DOHH2 (cell line): Measurements from ENCODE around the gene NRXN3.

Experiments
- H3F3A ChIP-seq: fragments of 200-600 bp; sonication (generic), shearing (Covaris generic); 2 replicates; pipeline ENCODE4 v1.6.0; 2016; ENCODE audit warnings: antibody characterized with exemption, mild to moderate bottlenecking; ENCODE audit not compliant: control insufficient read depth, insufficient read depth
- H3K27ac ChIP-seq: fragments of 200-600 bp; sonication (generic); 2 replicates; pipeline ENCODE4 v1.5.1; 2014; ENCODE audit warnings: low read depth, mild to moderate bottlenecking, low read length, moderate library complexity
- H3K27me3 ChIP-seq: fragments of 200-600 bp; sonication (generic); 2 replicates; pipeline ENCODE4 v1.6.1; 2014; ENCODE audit warnings: mild to moderate bottlenecking, low read length, mixed read lengths; ENCODE audit not compliant: control insufficient read depth
- H3K36me3 ChIP-seq: fragments of 200-600 bp; sonication (generic); 2 replicates; pipeline ENCODE4 v1.6.1; 2014; ENCODE audit warnings: mild to moderate bottlenecking, low read length, moderate library complexity, mixed read lengths; ENCODE audit not compliant: control insufficient read depth
- H3K4me1 ChIP-seq: fragments of 200-600 bp; sonication (generic); 2 replicates; pipeline ENCODE4 v1.6.1; 2014; ENCODE audit warnings: mild to moderate bottlenecking, low read length, mixed read lengths; ENCODE audit not compliant: control insufficient read depth
- H3K4me2 ChIP-seq: fragments of 200-600 bp; sonication (generic); 2 replicates; pipeline ENCODE4 v1.6.0; 2014; ENCODE audit warnings: mild to moderate bottlenecking, low read length, moderate library complexity
- H3K4me3 ChIP-seq: fragments of 200-600 bp; sonication (generic); 2 replicates; pipeline ENCODE4 v1.5.1; 2014; ENCODE audit warnings: mild to moderate bottlenecking, low read length, mixed read lengths
- H3K79me2 ChIP-seq: fragments of 200-600 bp; sonication (generic); 2 replicates; pipeline ENCODE4 v1.6.1; 2014; ENCODE audit warnings: mild to moderate bottlenecking, low read length, mixed read lengths; ENCODE audit not compliant: control insufficient read depth
- H3K9me2 ChIP-seq: fragments of 200-600 bp; sonication (generic); replicated peaks from 2 replicates; pipeline ENCODE4 v1.6.1; 2014; ENCODE audit warnings: mild to moderate bottlenecking, low read length, mixed read lengths; ENCODE audit not compliant: control insufficient read depth
- H3K9me3 ChIP-seq: fragments of 200-600 bp; sonication (generic); 2 replicates; pipeline ENCODE4 v1.6.1; 2014; ENCODE audit warnings: antibody characterized with exemption, low read length, mixed read lengths; ENCODE audit not compliant: control insufficient read depth, insufficient read depth
- H4K20me1 ChIP-seq: fragments of 200-600 bp; sonication (generic); 2 replicates; pipeline ENCODE4 v1.6.0; 2014; ENCODE audit warnings: low read depth, mild to moderate bottlenecking, antibody characterized with exemption, low read length, moderate library complexity; ENCODE audit not compliant: control insufficient read depth, insufficient read depth
- CTCF ChIP-seq: fragments of 200-600 bp; sonication (generic); IDR thresholded peaks from one replicate; pipeline ENCODE4 v1.5.1; 2014; ENCODE audit warnings: antibody characterized with exemption, mild to moderate bottlenecking, low read depth, low read length; ENCODE audit not compliant: poor library complexity, severe bottlenecking
- EZH2phosphoT487 ChIP-seq: fragments of 200-600 bp; sonication (generic); IDR thresholded peaks from 2 replicates; pipeline ENCODE4 v1.6.1; 2017; ENCODE audit warnings: borderline replicate concordance, mild to moderate bottlenecking, antibody characterized with exemption, low read length, moderate library complexity, mixed read lengths

The NRXN3 gene

GRCh38 chr14:79665556-79665955, 1495.4 kb downstream of the NRXN3 start:
- no peaks in the 10 kb centered on the region for H3K36me3 ChIP-seq
- H3K9me2 ChIP-seq: no peaks in the 10 kb centered on the region
- H3K9me3 ChIP-seq: no peaks in the 10 kb centered on the region
- no peak overlapping the region for H3K4me2 ChIP-seq
- H3K27ac ChIP-seq: no peak overlapping the region
- H3K27me3 ChIP-seq: no peaks in the 10 kb centered on the region
- H3K4me3 ChIP-seq: no peak overlapping the region
- TF ChIP-seq CTCF (no peak), EZH2phosphoT487 (no peak)
- no peaks in the 10 kb centered on the region for H4K20me1 ChIP-seq
- no peaks in the 10 kb centered on the region for H3K79me2 ChIP-seq
- no peaks in the 10 kb centered on the region for H3F3A ChIP-seq
- H3K4me1 ChIP-seq: no peaks in the 10 kb centered on the region

GRCh38 chr14:79668951-79669350, 1498.8 kb downstream of the NRXN3 start:
- Histone ChIP-seq H3K79me2 (no peaks in the 10 kb centered on the region), H3K9me3 (no peaks in the 10 kb centered on the region), H4K20me1 (no peaks in the 10 kb centered on the region), H3K27ac (no peak overlapping the region), H3K4me2 (no peak overlapping the region), H3K4me1 (no peaks in the 10 kb centered on the region), H3K27me3 (no peaks in the 10 kb centered on the region), H3K4me3 (no peak overlapping the region), H3K36me3 (no peaks in the 10 kb centered on the region), H3F3A (no peaks in the 10 kb centered on the region), H3K9me2 (no peaks in the 10 kb centered on the region)
- no peak for TF ChIP-seq CTCF
- TF ChIP-seq EZH2phosphoT487: no peak

- no peak overlapping the region for H3K27ac ChIP-seq
- H3K9me3 ChIP-seq: no peaks in the 10 kb centered on the region
- H3K4me3 ChIP-seq: no peak overlapping the region
- H4K20me1 ChIP-seq: no peaks in the 10 kb centered on the region
- H3F3A ChIP-seq: no peaks in the 10 kb centered on the region
- H3K9me2 ChIP-seq: no peaks in the 10 kb centered on the region
- H3K4me1 ChIP-seq: no peaks in the 10 kb centered on the region
- no peaks in the 10 kb centered on the region for H3K27me3 ChIP-seq
- H3K4me2 ChIP-seq: no peak overlapping the region
- no peaks in the 10 kb centered on the region for H3K79me2 ChIP-seq
- no peaks in the 10 kb centered on the region for H3K36me3 ChIP-seq
- TF ChIP-seq CTCF (no peak), EZH2phosphoT487 (no peak)
These were observed 1500.6 kb downstream of the NRXN3 start for GRCh38 chr14:79670811-79671210.

GRCh38 chr14:79680087-79680486, 1509.9 kb downstream of the NRXN3 start:
- no peaks in the 10 kb centered on the region for H3F3A ChIP-seq
- H3K4me1 ChIP-seq: no peaks in the 10 kb centered on the region
- no peaks in the 10 kb centered on the region for H3K36me3 ChIP-seq
- H3K9me2 ChIP-seq: no peaks in the 10 kb centered on the region
- no peak for TF ChIP-seq CTCF
- no peak overlapping the region for H3K4me2 ChIP-seq
- H4K20me1 ChIP-seq: no peaks in the 10 kb centered on the region
- no peaks in the 10 kb centered on the region for H3K27me3 ChIP-seq
- no peaks in the 10 kb centered on the region for H3K9me3 ChIP-seq
- H3K27ac ChIP-seq: no peak overlapping the region
- no peaks in the 10 kb centered on the region for H3K79me2 ChIP-seq
- no peak overlapping the region for H3K4me3 ChIP-seq
